ENCODE results near the gene ATAD2B. TPM values are rescaled to one million over a fixed set of nuclear protein-coding genes. Genes with fewer than 3 reads are reported as not detected.

The ATAD2B gene
- total RNA-seq, 1 experiment from 2014 or later, result 19.7 TPM

DNA sequence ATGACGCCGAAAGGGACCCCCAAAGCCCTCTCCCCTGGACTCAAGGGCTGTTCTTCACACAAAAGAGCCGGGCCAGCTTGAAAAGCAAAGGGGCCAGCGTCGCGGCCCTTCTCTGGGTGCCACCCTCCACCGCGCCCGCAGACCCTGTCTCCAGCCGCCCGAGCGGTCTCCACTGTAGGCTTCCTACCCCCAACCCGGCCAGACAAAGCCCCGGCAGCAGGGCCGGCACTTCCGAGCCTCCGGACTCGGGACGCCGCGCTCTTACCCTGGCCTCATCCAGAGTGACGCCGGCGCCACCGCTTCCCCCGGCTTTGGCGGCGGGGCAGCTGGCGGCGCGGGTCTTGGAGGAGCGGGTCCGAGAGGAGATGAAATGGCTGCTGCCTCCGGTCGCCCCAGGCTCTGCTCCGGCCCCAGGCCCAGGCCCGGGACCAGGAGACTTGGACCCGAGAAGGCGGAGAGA is 603 bp downstream of the ATAD2B start:
- Mint-ChIP-seq H3K9me3 (ENCODE audit: unreplicated experiment) (no peaks in the 10 kb centered on the region), H3K27me3 (ENCODE audit: insufficient read depth, unreplicated experiment) (no peaks in the 10 kb centered on the region), H3K36me3 (ENCODE audit: insufficient read depth, unreplicated experiment) (peaks cover 18% of the 10 kb centered on the region), H3K4me1 (ENCODE audit: insufficient read depth, unreplicated experiment) (peaks cover 38% of the 10 kb centered on the region), H3K27ac (ENCODE audit: low read depth, unreplicated experiment) (peak overlapping the region; percentile 99), H3K4me3 (ENCODE audit: unreplicated experiment) (peak overlapping the region; percentile 98)
- ChIA-PET CTCF (interaction anchor here (0.5 to 5.1 kb wide), 32 partner anchors 9 to 802 kb away, joined by 3 to 50 read pairs (median 4); partner anchors contain the start of genes SF3B6, TP53I3, UBXN2A and WDCP), POLR2A (interaction anchor here (0.7 to 6.6 kb wide), 27 partner anchors 8 to 729 kb away, joined by 3 to 150 read pairs (median 7); partner anchors contain the start of genes FAM228B, SF3B6, TP53I3 and UBXN2A)
- DNase-seq (ENCODE audit: unreplicated experiment), result peak; percentile 30
- intact Hi-C loops (cut with micrococcal nuclease), result loop anchor here (2.0 to 10.0 kb wide), 3 partner anchors 88 to 458 kb away; partner anchors contain the start of gene SF3B6
- TF ChIP-seq, protein P1, sequence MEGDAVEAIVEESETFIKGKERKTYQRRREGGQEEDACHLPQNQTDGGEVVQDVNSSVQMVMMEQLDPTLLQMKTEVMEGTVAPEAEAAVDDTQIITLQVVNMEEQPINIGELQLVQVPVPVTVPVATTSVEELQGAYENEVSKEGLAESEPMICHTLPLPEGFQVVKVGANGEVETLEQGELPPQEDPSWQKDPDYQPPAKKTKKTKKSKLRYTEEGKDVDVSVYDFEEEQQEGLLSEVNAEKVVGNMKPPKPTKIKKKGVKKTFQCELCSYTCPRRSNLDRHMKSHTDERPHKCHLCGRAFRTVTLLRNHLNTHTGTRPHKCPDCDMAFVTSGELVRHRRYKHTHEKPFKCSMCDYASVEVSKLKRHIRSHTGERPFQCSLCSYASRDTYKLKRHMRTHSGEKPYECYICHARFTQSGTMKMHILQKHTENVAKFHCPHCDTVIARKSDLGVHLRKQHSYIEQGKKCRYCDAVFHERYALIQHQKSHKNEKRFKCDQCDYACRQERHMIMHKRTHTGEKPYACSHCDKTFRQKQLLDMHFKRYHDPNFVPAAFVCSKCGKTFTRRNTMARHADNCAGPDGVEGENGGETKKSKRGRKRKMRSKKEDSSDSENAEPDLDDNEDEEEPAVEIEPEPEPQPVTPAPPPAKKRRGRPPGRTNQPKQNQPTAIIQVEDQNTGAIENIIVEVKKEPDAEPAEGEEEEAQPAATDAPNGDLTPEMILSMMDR (IDR thresholded peaks at IDR 0.05; ENCODE audit: unreplicated experiment), result no peak
- no TSS peak for BruUV-seq (replicated peaks)

- BruUV-seq (replicated peaks), result TSS peak; percentile 35
Measured at GRCh38 chr2:23925702-23926289, 1.1 kb downstream of the ATAD2B start.

GRCh38 chr2:23924589-23925359 is 2.1 kb downstream of the ATAD2B start:
- no peaks in the 10 kb centered on the region for H3K9me3 Mint-ChIP-seq (ENCODE audit: unreplicated experiment)
- peaks cover 11% of the 10 kb centered on the region for H3K36me3 Mint-ChIP-seq (ENCODE audit: insufficient read depth, unreplicated experiment)
- no peaks in the 10 kb centered on the region for H3K27me3 Mint-ChIP-seq (ENCODE audit: insufficient read depth, unreplicated experiment)
- TF ChIP-seq, protein P1 (IDR thresholded peaks at IDR 0.05; ENCODE audit: unreplicated experiment), result no peak
- H3K4me3 Mint-ChIP-seq (ENCODE audit: unreplicated experiment), result peak overlapping the region; percentile 98
- H3K27ac Mint-ChIP-seq (ENCODE audit: low read depth, unreplicated experiment), result peak overlapping the region; percentile 99
- POLR2A ChIA-PET, result interaction anchor here (0.6 to 6.6 kb wide), 21 partner anchors 7 to 540 kb away, joined by 3 to 150 read pairs (median 10); partner anchors contain the start of genes ITSN2, KLHL29, PFN4 and SF3B6
- H3K4me1 Mint-ChIP-seq (ENCODE audit: insufficient read depth, unreplicated experiment), result peaks cover 38% of the 10 kb centered on the region
- intact Hi-C loops (cut with micrococcal nuclease), result loop anchor here (10.0 kb wide), 1 partner anchor 460 kb away; no protein-coding TSS in a partner anchor
- BruUV-seq (replicated peaks), result no TSS peak
- DNase-seq (ENCODE audit: unreplicated experiment), result no peak
- CTCF ChIA-PET, result interaction anchor here (0.6 to 5.1 kb wide), 23 partner anchors 10 to 1296 kb away, joined by 3 to 50 read pairs (median 5); partner anchors contain the start of genes SF3B6, TP53I3 and UBXN2A

More at GRCh38 chr2:23925702-23926289, 1.1 kb downstream of the ATAD2B start:
- intact Hi-C loops (cut with micrococcal nuclease), result loop anchor here (2.0 to 10.0 kb wide), 3 partner anchors 89 to 459 kb away; partner anchors contain the start of gene SF3B6
- Mint-ChIP-seq H3K27me3 (ENCODE audit: insufficient read depth, unreplicated experiment) (no peaks in the 10 kb centered on the region), H3K4me3 (ENCODE audit: unreplicated experiment) (peak overlapping the region; percentile 98), H3K4me1 (ENCODE audit: insufficient read depth, unreplicated experiment) (peaks cover 38% of the 10 kb centered on the region), H3K27ac (ENCODE audit: low read depth, unreplicated experiment) (peak overlapping the region; percentile 99), H3K9me3 (ENCODE audit: unreplicated experiment) (no peaks in the 10 kb centered on the region), H3K36me3 (ENCODE audit: insufficient read depth, unreplicated experiment) (peaks cover 18% of the 10 kb centered on the region)
- ChIA-PET CTCF (interaction anchor here (0.6 to 5.1 kb wide), 33 partner anchors 8 to 803 kb away, joined by 3 to 50 read pairs (median 5); partner anchors contain the start of genes SF3B6, TP53I3, UBXN2A and WDCP), POLR2A (interaction anchor here (0.7 to 6.6 kb wide), 29 partner anchors 8 to 729 kb away, joined by 3 to 150 read pairs (median 7); partner anchors contain the start of genes FAM228B, ITSN2, KLHL29 and SF3B6)
- TF ChIP-seq, protein P1 (IDR thresholded peaks at IDR 0.05; ENCODE audit: unreplicated experiment), result no peak
- DNase-seq (ENCODE audit: unreplicated experiment), result peak; percentile 70

Measured in MCF 10A (cell line).